GM19328 (cell line): ENCODE measurements around the gene SEMA3C.

Experiments used
- ATAC-seq: cut with Tn5 transposase; IDR thresholded peaks from one replicate; pipeline ENCODE4 v1.9.1; 2021; ENCODE audit warnings: mild to moderate bottlenecking, moderate library complexity; ENCODE audit not compliant: unreplicated experiment

SEMA3C gene

DNA sequence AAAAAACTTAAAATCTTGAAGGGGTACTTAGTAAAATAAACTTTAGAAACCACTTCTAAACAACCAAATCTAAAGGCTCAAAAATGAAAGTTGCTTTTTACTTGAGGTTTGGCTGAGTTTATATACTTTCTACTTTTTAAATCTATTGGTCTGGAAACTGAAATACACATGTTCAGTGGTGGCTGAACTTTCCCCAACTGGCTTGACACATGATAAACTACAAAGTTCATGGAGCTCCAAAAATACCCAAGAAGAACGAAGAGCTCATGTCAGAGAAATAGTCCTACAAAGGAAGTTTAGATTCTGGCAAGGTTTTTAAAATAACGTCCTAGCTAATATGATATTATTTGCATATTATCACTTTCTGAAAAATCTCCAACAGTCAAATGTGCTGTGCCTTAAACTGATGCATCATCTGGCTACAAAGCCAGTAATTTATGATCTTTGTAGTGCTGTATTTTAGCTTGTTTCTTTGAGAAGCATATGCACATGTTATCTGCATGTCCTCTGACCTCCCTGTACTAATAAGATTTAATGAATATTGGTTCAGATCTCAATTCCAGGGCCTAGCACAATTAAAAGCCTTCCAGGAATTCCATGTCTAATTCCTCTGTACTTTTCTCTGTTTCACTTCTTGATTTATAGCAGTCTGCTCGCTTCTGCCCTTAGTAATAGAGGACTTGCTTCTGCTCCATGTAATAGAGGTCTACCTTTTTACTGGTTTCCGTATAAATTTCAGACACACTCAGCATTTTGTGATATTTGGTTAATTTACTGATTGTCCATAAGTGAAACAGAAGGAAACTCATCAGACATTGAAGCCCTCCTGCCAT lies 28.2 kb downstream of the SEMA3C start:
- no peak for ATAC-seq

DNA sequence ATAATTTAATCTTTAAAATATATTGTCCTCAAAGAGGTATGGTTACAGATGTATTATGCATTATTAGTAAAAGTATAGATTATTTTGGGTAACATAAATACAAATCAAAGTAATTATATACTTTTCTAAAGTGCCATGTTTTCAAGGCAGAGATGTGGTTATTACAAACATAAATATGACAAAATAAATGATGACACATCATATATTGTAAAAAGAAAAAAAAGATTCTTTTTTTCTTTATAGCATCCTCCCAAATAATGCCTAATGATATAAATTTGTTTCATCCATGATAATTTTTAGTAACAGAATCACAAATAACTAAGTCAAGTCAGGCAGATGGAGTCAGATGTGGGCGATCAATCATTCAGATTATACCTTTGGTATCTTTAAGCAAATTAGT lies 29.3 kb downstream of the SEMA3C start:
- no peak for ATAC-seq

DNA sequence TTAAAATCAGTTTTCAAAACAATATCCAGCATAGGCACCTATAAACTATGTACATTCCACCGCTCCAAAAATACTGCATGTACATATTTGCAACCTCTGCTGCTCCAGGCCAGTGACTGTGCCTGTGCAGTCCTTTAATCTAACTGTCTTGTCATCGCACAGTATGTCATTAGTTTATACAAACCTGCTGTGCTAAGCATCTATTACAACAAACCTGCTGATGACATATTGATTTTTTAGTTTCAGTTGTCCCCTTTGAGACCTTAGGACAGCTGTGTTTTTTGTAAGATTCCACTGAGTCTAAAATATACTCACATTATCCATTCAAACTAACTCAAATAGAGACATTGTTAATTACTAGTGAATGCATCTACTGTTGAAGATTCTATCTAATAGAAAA lies 33.1 kb downstream of the SEMA3C start:
- ATAC-seq: no peak

DNA sequence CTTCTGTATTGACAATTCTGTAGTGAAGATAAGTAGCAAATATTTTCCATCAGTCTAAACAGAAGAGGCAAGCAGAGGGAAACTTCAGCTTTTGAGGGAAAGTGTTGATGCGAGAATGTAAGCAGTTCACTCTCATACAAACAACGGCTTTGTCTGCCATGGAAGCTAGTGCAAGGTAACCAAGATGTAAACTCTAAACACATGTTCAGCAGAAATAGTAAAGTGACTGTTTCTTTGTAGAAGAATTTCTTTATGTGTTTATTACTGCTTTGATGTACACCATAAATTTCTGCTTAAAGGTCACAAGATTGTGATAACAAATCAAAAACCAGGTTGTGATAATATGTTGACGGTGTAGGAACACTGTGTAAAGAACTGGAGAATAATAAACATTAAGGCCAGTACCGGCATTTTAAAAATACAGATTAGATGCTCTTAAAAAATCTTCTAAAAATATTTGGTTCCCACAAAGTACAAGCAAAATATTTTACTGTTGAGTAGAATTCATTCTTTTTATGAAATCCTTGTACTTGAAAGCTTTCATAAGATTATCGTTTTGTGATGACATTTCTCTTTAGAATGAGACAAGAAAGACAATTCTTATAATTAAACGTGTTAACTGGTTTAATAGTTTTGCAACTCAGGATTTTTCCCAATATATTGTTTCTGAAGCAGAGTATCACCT lies 34.2 kb downstream of the SEMA3C start:
- no peak for ATAC-seq

DNA sequence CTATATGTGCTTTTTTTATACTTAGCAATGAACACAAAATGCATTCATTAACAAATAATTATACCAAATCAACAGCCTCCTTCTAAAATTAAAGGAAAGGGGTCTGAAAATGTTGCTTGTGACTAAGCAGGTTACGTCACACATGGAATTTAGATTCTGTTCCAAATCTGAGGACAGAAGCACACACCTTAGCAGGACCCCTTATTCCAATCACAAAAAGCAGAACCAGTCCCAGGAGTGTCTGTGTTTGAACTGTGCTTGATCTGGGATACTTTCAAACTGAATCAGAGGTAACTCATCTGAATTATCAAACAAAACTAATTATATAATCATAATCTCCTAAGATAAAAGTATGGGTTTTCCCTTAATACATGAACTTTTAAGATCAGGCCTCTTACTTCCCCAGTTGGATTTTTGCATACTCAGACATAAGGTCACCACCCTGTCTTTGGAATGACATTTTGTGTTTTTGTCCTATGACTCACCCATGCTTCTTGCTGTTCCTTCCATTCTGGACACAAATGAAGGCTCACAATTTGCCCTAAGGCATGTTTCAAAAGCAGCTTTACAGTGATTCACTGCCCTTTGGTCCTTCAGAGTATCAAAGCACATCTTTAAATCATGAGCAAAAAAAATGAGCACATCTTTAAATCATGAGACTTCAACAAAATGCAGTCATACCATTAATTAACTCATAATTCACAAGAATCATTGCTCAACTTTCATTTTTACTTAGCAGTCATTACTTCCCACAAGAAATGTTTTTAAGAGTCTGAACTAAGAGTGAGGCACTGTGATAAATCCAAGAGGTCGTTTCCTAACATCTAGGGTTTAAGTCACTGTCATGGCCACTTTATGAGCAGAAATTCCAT lies 35.5 kb downstream of the SEMA3C start:
- ATAC-seq: no peak

DNA sequence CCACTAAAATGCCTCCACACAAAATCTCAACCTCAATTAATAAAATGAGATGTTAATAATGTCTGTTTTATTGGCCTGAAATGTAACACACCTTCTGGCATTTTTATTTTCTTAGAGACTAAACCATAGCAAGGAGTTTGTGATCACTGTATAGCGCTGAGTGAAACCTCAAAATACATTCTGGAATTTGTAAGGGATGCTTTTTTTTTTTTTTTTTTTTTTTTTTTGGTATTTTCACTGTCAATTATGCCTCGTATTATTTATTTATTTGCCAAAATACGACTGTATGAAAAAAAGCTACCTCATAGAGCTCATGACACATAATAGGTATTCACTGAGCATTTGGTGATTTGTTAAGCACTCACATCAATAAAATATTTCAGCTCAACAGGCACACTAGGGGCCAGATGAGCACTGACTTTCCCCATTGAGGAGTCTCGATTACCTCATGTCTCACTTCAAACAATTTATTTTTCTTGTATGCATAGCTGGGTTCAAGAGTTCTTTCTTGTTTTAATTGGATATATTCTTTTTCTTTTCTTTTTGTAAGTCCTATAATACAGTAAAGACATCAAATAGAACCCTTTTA lies 36.5 kb downstream of the SEMA3C start:
- ATAC-seq: no peak

DNA sequence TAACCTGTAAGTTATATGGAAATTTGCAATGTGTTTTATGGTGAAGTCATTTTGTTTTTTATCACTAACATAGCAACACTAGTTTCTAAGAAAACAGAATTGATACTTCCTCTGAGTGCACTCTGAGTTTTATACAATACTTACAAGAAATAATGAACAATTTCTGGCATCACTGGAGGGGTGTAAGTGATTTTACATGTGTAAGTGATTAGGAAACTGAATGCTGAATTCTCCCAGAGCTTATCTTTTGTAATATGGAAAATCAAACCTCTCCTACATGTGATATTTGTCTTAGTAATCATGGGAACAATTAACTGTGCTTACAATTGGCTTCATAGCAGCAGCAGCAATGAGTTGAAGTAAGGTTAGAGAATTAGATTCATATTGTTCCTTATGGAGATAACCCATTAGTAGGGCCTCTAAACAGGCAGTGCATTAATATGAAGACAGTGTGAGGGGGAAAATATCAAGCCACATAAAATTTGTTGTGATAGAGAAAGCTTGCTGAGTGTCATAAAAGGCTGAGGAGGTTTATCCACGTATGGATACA lies 37.4 kb downstream of the SEMA3C start:
- no peak for ATAC-seq

DNA sequence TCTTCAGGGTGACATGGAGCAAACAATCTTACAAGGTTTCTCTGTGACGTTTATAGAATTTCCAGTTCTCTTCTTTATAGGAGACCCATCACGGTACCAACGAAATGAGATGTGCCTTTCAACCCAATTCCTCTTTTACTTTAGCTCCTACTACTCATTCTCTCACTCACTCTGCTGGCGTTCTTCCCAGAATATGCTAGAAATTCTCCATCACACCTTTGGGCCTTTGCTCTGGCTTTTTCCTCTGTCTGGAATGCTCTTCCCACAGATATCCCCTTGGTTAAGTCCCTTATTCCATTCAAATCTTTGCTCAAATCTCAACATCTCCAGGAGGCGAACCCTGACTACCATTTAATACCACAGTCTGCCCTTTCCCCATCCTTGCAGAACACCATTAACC lies 39.0 kb downstream of the SEMA3C start:
- ATAC-seq: no peak

DNA sequence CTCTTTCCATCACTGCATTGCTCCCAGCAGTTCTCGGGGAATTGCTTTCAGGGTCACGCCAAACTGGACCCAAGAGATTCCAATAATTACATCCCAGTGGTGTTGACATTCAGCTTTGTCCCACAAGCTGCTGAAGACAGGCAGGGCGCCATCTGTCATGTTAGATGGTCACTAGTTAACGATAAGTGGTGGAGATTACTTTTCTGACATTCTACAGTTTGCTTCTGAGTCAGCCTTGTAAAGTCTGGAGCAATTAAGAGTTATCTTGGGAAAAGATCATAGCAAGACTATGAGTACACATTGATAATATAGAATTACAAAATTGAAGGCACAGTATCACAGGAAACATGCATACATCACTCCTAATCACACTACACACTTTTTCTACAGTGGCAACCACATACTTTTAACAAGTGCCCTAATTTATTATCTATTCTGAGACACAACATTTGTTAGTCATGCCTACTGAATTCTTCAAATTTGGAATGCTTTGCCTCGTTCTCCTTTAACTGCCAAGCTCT lies 41.9 kb downstream of the SEMA3C start:
- no peak for ATAC-seq

DNA sequence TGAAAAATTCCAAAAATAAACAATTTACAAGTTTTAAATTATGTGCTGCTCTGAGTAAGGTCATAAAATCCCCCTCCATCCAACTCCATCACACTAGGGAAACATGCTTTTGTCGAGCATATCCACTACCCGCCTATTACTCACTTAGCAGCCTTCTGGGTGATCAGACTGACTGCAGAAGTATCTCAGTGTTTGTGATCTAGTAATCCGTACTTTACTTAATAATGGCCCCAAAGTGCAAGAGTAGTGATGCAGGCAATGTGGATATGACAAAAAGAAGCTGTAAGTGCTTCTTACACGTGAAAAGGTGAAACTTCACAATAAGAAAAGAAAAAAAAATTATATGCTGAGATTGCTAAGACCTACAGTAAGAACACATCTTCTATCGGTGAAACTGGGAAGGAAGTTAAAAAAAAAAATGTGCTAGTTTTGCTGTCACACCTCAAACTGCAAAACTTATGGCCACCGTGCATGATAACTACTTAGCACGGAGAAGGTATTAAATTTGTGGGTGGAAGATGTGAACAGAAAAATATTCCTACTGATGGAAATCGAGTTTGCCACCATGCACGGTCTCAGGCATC lies 43.2 kb downstream of the SEMA3C start:
- ATAC-seq: no peak

DNA sequence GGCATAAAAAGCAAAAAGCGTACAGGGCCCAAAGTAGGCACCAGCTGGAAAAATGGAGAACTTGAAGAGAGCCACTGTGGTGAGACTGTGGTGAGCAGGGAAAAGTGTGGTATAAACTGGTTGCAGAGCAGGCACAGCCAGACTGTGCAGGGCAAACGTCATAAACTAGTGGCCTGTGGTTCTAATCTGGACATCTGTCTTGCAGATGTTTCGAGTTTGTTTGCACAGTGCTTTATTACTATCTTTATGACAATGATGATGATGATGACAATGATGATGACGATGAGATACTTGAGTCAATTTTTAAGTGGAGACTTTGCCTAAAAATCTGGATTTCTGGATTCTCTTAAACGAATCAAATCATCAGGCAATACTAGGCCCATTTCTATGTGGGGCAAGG lies 45.7 kb downstream of the SEMA3C start:
- ATAC-seq: no peak

DNA sequence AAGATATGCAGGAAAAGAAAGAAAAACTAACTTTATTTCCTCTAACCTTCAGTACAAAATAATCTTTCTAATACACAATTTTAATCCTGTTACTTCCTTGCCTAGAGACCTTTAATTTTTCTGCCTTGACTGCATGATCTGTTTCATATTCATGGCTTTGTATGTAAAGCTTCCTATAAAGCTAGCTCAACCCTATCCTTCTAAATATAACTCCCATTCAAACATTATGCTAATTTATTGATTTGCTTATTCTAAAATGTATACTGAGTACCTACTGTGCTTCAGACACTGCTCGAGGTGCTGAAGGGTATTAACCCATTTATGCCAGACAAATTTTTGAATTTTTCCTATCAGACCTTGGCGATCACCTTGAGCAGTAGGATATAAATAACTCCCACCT lies 47.6 kb downstream of the SEMA3C start:
- ATAC-seq: no peak

DNA sequence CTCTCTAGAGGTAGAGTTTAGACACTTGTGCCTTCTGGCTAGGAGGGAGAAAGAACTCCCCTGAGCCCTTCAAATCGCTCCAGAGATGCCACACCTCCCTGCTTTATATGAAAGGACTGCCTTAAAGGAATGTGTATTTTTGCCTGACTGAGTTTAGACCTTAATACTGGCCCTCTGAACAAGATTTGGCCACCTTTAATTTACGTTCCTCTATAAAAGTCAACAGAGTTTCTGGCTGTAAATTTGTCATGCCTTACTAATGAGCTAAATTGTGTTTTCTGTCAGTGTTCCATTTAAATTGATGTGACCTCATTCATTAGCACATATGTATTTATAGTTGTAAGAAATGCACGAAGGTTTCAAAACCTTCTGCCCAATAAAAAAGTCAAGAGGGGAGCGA lies 48.0 kb downstream of the SEMA3C start:
- no peak for ATAC-seq

DNA sequence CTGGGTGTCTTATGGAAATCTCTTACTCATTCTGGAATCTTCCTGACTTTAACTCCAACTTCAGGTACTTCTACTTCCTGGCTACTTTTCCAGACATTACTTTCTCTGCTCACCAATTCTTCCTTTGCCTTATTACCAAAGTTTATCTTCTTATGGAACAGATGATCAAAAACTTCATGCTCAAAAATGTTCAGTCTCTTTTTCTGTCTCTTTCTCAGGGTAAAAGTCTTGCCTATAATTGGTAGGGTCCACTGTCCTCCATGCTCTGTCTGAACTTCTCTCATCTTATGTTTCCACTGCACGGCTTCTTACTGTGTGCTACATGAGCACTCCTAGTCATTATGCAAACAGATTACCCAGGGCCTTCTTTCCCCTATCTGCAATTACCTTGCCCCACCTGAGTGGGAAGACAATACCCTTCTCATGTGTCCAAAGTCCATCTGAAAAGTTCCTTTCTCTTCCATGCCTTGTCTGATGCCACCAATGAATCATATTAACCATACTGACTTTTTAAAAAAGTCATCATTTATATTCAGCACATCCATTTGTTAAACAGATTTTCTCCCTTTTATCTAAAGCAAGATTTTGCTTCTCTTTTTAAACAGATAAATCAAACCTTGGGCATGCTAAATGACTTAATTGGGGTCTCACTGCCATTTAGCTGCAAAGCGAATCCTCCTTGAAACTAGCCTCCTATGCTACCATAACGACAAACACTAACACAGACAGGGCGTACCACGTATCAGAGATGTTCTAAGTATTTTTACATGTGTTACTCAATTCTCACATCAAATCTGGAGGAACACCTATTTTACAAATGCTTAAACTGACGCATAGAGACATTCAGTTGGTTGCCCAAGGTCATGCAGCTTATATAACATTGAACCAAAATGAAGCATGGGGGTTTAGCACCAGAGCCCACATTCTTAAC lies 48.8 kb downstream of the SEMA3C start:
- no peak for ATAC-seq

DNA sequence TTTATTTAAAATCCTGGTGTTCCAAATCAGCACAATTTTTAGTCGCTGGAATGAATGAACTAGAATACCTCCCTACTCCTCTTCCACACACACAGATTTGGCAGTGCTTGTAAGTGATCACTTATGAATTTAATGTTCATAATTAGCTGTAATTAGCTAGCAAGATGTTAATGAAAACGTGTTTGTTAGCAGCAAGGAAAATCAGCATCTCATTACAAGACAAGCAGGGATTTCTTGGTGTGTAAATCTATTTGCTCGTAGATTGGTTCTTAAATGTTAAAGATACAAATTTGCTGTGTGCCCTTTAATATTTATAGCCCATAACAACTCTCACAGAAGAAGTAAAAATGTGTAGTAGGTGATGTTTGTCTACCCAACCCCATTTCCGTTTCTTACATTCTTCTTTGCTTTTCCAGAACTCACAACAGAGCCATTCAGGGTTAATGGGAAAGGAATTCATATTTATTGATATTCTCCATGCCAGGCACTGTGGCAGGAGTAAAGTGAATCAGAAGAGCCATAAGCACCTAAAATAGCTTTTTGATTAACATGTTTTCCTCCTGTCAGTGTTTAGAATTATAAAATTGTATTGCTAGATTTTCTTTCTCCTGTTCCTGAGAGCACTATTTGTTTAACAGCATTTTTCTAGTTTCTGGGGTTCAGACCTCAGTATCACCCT lies 49.6 kb downstream of the SEMA3C start:
- ATAC-seq: no peak

DNA sequence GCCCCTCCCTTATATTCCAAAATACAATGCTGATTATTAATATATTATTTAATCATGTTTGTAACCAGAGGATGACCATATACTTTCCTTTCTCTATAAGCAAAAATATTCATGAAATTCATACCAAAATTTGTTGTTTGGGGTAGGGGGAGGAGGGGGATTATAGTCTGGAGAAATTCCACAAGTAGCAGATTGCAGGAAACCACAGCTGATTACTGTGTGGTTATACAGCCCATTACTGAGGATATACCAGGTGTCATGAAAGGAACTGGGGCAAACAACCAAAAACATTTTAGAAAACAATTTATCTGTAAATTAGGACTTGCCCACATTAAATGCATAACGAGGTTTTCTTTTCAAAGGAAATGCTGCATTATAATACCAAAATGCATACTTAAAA lies 50.3 kb downstream of the SEMA3C start:
- no peak for ATAC-seq

DNA sequence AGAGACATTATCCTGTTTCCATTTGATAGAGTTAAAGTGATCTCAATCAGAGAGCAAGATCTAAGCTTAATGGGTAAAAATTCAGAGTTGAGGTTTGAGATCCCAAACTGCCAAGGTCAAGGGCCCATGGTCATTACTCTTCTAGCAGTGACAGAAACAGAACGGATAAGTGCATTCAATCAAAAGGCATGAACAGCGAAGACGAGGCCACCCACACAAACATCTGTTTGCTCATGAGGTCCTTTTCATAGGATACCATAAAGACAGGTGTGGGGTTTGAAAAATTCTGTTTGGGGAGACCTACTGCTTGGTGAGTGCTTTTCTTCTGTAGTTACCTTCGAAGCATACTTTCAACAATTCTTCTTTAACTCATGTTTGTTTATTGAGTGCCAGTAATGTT lies 58.3 kb downstream of the SEMA3C start:
- ATAC-seq: no peak

DNA sequence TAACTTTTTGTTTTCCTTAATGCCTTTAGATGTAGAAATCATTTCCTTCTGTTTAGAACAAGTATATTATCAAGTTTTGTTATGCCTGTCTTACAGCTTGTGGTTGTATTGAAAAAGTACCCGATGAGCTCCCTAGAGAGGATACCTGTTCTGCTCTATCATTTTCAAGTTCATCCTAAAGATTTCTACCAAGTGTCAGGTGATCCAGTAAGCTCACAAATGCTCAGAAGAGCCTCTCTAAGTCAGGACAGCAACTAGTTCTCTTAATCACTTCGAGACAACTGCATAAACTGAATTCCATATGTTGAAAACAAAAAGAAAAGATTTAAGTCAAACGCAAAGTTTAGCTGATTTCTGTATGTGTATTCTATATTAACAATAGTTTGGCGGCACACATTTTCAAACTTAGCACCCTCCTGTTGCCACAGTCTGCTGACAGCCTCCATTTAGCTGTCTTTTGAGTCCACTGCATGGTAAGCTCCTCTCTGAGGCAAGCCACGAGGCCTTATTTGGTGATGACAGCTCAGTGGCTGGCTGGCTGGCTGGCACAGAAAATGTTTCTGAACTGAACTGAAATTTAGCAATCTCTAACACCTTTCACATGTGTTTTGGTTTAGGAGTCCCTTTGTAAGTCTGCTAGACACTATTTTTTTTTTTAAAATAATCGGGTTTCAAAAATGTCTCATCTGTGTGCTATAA lies 59.4 kb downstream of the SEMA3C start:
- no peak for ATAC-seq
